KOPT-K1 (cell line): ENCODE data around the gene SPNS2.

Experiments used
- H3K27ac ChIP-seq: fragments of 200-600 bp; sonication (generic); 2 replicates; pipeline ENCODE4 v1.5.1; 2016; ENCODE audit warnings: antibody characterized with exemption, mild to moderate bottlenecking, low read depth, low read length; ENCODE audit not compliant: poor library complexity, severe bottlenecking
- H3K36me3 ChIP-seq: fragments of 200-600 bp; sonication (generic); 2 replicates; pipeline ENCODE4 v1.5.1; 2017; ENCODE audit warnings: antibody characterized with exemption, mild to moderate bottlenecking, low read length, moderate library complexity; ENCODE audit not compliant: insufficient read depth
- H3K9me3 ChIP-seq: fragments of 200-600 bp; sonication (generic); 2 replicates; pipeline ENCODE4 v1.5.1; 2017; ENCODE audit warnings: antibody characterized with exemption, low read length, mild to moderate bottlenecking; ENCODE audit not compliant: insufficient read depth, poor library complexity, severe bottlenecking

SPNS2 gene

DNA sequence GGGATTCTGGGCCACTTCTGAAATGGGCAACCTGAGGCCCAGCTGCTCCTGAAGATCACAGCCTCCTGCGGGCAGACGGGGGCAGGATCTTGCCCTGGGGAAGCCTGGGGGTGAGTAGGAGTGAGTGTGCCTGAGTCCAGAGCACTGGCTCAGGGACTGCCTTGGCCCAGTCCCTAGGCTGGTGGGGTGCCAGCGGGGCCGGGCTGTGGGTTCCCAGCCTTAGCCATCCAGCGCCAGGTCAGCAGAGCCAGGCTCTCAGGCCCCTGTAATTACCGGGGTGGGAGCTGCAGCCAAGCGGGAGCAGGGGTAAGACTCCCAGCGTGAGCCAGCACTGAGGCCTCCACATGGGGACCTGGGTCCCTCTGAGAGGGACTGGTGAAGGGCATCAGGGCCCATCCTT is 8.2 kb downstream of the SPNS2 start:
- no peak overlapping the region for H3K27ac ChIP-seq
- no peaks in the 10 kb centered on the region for H3K9me3 ChIP-seq
- no peaks in the 10 kb centered on the region for H3K36me3 ChIP-seq

DNA sequence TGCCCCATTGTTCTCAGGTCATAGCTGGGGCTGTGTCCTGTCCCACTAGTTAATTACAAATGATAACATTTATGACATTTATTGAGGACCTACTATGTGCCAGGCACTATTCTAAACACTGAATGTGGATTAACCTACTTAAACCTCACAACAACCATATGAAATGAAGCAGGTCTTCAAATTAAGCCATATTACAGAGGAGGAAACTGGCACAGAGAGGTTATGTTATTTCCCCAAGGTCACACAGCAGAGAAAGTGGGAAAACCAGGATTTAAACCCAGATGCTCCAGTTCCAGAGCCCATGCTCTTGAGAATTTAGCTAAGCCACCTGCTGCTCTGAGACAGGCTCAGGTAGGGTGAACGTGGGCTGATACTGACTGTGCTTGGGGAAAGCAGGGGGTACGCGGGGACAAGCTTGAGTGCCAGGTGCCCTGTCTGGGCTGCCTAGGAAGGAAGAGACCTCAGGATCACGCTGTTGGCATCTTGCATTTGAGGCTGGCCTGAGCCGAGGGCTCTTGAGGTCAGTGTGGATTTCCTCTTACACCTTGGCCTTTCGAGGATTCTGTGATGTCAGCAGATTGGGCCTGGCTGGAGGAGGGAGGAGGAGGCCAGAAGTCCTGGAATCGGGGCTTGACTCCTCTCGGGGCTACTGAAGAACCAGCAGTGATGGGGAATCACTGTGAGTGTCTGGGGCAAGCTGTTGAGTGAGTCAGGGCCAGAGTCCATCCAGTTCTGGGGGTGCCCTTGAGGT is 8.9 kb downstream of the SPNS2 start:
- Histone ChIP-seq H3K9me3 (no peaks in the 10 kb centered on the region), H3K36me3 (no peaks in the 10 kb centered on the region), H3K27ac (no peak overlapping the region)

DNA sequence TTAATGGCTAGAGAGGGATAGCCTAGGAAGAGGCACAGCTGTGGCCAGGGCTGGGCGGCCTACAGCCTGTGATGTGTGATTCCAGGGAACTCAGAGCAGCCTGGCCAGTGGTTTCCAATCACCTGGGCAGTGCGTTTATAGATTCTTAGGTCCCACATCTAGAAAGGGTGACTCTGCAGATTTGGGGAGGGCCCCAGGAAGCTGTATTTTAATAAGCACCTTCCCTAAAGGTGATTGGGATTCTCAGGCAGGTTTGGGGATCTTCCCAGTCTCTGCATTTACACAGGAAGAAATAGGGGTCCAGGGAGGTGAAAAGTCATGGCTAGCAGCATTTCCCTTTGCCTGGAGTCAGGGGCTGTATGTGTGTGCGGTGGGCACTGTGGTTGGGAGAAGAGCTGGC is 9.5 kb downstream of the SPNS2 start:
- H3K9me3 ChIP-seq: no peaks in the 10 kb centered on the region
- no peak overlapping the region for H3K27ac ChIP-seq
- H3K36me3 ChIP-seq: no peaks in the 10 kb centered on the region

DNA sequence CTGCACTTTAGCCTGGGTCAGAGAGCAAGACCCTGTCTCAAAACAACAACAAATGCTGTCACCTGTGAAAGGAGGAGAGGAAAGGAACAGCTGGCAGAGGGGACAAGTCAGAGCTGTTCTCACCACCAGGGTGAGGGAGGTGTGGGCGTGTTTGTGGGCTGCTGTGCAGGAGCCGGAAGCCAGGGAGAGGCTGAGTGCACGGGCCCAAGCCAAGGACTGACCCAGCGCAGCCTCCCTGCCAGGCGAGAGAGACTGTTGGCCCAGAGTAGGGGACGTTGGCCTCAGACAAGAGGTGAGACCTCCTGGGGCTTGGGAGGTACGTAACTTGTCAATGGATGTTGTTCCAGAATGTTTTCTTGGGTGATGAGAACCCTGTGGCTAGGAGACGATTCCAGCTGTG is 10.7 kb downstream of the SPNS2 start:
- no peak overlapping the region for H3K27ac ChIP-seq
- no peaks in the 10 kb centered on the region for H3K36me3 ChIP-seq
- H3K9me3 ChIP-seq: no peaks in the 10 kb centered on the region

DNA sequence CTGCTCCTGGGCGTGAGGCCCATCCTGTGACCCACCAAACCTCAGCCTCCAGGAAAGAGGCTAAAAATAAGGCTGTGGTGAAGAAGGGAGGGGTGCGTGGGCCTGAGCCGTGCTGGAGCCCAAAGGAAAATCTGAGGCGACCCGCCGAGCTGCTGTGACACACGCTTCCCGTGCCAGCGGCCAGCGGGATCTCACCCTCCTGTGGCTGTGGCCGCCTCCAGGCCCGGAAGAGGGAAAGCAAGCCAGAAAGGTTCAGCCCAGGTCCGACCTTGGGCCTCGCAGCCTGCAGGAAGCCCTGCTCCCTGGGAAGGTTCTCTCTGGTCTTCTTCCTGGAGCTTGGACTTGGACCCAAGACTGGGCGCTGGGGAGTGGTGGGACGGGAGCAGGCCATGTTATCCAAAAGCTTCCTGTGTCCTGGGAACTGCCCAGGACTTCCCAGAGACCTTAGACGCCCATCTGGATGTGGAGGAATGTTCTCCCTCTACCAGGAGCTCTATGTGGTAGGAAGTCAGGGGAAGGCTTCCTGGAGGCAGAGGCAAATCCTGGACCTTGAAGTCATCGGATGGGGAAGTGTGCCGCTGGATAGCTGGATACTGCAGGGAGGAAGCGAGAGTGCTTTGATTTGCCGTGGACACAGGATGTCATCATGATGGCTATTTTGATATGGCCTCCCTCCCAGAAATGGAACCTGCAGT is 11.4 kb downstream of the SPNS2 start:
- H3K9me3 ChIP-seq: no peaks in the 10 kb centered on the region
- no peaks in the 10 kb centered on the region for H3K36me3 ChIP-seq
- no peak overlapping the region for H3K27ac ChIP-seq

DNA sequence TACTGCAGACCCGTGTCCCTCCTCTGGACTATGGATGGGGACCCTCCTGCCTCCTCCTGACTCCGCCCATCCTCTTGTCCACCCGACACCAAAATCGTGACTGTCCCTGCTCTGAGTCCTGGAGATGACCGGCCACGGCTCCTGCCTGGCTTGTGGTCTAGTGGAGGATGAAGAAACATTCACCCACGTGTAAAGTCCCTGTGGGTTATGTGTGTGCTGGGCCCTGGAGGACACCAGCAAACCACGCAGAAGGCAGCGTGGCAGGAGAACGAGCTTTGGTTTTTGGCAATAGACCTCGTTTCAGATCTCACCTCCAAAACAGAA is 11.9 kb downstream of the SPNS2 start:
- no peak overlapping the region for H3K27ac ChIP-seq
- H3K9me3 ChIP-seq: no peaks in the 10 kb centered on the region

DNA sequence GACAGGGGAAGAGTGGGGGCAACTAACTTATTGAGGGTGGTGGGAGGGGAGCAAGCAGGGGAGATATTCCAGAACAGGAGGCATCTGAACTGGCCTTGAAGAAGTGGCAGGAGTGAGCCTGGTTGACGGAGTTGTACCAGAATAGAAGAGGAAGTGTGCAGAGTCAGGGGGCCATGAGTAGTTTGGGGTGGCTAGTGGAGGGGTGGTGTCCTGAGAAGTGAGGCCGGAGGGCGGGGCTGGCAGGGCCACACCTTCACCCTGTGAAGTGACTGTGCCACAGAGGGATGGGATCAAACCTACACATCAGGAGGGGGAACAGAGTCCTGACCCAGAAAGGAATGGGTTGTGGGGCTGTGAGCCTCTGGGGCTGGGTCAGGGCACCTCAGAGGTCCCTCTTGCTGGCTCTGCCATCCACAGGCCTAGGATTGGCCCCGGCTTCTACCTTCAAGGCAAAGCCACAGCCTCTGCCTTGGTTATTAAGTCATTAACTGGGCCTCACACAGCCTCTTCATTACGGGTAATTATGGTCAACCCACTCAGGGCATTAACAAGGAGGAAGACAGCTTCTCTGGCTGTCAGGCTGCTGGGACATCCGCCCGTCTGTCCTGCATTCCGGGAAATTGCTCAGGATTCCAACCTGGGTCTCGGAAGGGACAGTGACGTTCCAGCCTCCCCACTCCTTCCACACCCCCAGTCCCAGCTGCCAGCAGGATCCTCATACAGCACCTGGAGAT is 12.7 kb downstream of the SPNS2 start:
- Histone ChIP-seq H3K36me3 (no peaks in the 10 kb centered on the region), H3K9me3 (no peaks in the 10 kb centered on the region), H3K27ac (no peak overlapping the region)

More for the DNA sequence above, 11.9 kb downstream of the SPNS2 start:
- no peaks in the 10 kb centered on the region for H3K36me3 ChIP-seq

DNA sequence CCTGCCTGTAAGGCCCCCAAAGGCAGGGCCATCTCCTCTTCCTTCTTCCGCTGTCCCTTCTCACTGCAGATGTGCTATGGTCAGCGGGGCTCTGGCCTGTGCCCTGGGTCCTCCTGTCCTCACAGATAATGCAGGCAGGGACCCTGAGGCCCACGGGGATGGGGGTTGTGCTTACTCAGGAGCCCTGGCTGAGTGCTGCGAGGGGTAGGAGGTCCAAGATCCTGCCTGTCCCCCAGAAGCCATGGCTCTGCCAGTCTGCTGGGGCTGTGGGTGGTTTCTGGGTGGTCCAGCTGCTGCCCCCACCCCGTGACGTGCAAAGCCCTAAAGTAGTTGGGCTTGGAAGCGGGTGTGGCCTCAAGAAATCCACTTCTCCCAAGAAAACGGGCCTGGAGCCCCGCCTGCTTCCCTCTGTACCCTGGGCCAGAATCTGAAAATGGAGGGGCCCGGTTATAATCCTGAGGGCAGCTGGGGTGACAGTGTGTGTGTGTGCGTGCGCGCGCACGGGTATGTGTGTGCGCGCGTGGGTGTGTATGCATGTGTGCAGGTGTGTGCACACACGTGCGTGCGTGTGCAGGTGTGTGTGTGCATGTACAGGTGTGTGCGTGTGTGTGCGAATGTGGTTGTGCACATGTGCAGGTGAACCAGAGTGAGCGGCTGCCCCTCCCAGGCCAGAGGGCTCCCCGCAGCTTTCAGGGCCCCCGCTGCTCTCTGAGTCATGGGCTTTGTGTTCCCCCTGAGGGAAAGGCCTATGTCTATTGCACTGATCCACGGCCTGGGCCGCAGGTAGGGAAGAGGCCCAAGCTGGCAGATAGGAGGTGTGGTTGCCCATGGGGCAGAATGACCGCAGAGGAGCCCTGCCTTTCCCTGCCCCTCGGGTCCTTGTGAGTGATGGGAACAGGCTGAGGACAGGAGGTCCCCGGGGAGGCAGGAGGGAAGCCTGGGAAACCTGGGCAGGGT is 13.8 kb downstream of the SPNS2 start:
- no peaks in the 10 kb centered on the region for H3K9me3 ChIP-seq
- H3K27ac ChIP-seq: no peak overlapping the region
- H3K36me3 ChIP-seq: no peaks in the 10 kb centered on the region

DNA sequence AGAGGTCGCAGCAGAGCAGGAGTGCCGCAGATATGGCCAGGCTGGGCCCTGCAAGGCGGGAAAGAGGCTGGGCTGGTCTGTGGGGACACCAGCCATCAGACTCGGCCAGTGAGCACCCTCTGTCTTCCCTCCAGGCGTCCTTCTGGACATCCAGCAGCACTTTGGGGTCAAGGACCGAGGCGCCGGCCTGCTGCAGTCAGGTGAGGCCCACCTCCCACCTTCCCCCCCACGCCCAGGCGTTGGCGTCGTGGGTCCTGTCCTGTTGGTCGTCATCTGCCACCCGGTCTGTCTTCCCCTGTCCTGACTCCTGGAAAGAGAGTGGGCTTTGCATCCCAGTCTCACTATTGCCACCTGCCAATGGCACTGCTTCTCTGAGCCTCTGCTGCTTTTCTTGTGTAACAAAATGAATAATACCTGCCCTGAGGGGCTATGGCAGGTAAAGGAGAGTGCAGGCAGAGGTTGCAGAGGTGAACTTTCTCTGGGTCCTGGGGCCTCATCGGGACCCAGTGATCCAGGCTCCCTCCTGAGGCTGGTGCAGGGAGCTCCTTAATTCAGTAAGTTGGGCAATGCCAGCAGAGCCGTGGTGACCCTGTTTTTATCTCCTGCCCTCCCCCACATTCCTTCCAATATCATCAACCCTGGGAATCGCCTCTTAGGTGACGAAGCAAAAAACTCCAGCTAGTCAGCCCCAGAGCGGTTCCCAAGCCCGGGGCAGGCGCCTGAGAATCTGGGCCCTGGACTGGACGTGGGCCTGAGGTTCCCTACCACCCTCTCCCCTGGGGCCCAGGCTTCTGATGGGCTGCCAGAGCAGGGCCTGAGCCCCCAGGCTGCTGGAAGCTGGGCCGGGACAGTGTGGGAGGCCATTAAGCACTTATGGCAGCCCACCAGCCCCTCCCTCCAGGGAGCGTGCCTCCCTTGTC is 14.7 kb downstream of the SPNS2 start:
- Histone ChIP-seq H3K9me3 (no peaks in the 10 kb centered on the region), H3K27ac (no peak overlapping the region), H3K36me3 (no peaks in the 10 kb centered on the region)

DNA sequence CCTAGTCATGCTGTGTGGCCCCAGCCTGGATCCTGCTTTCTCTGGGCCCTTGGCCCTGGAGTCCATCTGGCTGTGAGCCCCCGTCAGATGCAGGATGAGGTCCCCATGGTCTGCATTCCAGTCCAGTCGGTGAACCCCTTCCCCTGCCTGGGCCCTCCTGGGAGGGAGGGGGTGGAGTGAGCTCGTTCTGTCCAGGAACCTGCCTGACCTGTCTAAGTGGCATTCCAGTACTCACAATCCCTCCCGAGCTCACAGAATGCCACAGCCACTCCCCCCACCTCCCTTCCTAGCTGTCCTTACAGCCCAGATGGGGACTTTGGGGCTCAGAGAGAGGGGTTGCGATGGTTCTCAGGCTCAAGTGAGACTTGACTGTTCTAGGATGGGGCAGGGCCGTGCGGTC is 15.5 kb downstream of the SPNS2 start:
- Histone ChIP-seq H3K27ac (no peak overlapping the region), H3K9me3 (no peaks in the 10 kb centered on the region), H3K36me3 (no peaks in the 10 kb centered on the region)

DNA sequence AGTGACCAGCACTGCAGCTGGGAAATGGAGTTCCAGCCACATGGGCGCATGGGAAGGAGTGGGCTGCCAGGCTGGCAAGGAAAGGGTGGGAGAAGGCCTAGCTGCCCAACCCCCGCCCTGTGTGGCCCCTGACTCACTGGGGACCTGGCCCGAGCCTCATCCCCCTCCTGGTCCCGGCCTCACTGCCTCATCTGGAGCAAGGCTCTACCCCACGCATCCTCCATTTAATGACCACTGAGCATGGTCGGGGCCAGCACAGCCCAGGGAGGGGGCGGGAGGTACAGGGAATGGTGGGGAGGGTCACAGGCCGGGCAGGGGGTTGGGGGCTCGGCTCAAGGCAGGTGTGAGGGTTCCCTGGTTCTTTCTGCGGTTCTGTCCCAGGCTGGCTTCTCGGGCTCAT is 16.1 kb downstream of the SPNS2 start:
- Histone ChIP-seq H3K9me3 (no peaks in the 10 kb centered on the region), H3K36me3 (no peaks in the 10 kb centered on the region), H3K27ac (no peak overlapping the region)

DNA sequence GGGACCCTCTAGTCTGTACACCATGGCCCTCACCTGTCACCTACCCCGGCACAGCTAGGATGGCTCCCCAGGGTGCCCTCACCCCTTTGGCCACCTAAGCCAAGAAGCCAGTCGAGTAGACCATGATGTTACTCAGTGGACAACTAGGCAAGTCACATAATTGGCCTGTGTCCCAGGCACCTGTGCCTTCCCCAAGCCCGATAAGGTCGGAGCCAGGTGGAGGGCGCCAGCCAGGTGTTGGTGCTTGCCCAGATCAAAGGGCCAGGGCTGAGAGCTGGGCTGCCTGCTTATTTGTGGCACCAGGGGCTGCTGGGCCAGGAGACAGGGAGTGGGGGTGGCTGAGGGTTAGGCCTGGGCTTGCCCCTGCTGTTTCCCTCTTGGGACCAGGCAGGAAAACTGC is 16.8 kb downstream of the SPNS2 start:
- no peaks in the 10 kb centered on the region for H3K9me3 ChIP-seq
- H3K36me3 ChIP-seq: no peaks in the 10 kb centered on the region
- no peak overlapping the region for H3K27ac ChIP-seq

DNA sequence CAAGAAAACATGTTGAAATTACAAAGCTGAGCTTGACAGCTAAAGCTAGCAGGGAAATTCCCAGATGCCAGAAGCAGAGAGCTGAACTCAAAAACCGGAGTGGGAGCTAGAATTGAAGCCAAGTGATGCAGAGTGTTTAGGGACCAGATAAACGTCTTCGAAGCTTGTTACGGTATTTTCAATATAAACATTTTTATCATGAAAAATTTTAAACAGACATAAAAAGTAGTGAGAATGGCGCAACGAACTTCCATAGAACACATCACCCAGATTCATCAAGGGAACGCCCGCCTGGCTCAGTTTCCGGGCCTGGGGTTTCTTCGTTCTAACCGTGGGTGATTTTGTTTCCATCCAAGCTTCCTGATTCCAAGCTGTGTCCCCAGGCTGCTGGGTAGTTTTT is 18.1 kb downstream of the SPNS2 start:
- Histone ChIP-seq H3K9me3 (no peaks in the 10 kb centered on the region), H3K36me3 (no peaks in the 10 kb centered on the region), H3K27ac (no peak overlapping the region)

DNA sequence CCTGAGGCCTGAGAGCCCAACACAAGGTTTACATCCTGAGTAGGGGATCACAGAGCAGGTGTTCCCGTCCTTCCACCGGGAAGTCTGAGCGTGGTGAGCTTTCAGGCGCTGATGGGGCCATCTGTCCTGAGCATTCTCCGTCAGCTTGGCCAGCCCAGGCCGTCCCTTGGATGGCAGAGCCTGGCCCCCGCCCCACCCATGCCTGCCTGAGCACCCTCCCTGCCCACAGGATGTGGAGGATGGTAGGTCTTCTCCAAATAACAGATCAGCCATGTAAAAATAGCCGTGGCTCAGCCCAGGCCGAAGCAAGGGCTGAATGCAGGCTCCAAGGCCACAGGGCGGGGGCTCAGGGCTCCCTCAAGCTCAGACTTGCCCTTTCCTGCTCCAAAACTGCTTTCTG is 20.2 kb downstream of the SPNS2 start:
- no peaks in the 10 kb centered on the region for H3K9me3 ChIP-seq
- H3K27ac ChIP-seq: no peak overlapping the region
- H3K36me3 ChIP-seq: no peaks in the 10 kb centered on the region
